Activated naive CD8-positive, alpha-beta T cell treated with anti-CD3 and anti-CD28 coated beads, Interleukin-2, amount 50 U/mL, for 16 hours (primary cell): ENCODE results near the gene BFSP1.

ENCODE experiments used
- DNase-seq: peaks from one replicate; pipeline ENCODE4 v3.0.0-alpha.2; 2020; ENCODE audit warnings: low read depth, low spot score

BFSP1 gene

GRCh38 chr20:17465236-17465635 lies 65.9 kb downstream of the BFSP1 start:
- no peak for DNase-seq

GRCh38 chr20:17463711-17464110 lies 67.5 kb downstream of the BFSP1 start:
- no peak for DNase-seq

- DNase-seq, result no peak
These were observed 69.2 kb downstream of the BFSP1 start for GRCh38 chr20:17461941-17462340.

GRCh38 chr20:17460119-17460518 lies 71.1 kb downstream of the BFSP1 start:
- DNase-seq, result no peak

GRCh38 chr20:17457588-17458190 lies 73.5 kb downstream of the BFSP1 start:
- no peak for DNase-seq

- DNase-seq, result no peak
These were observed 74.1 kb downstream of the BFSP1 start for GRCh38 chr20:17457079-17457478.

GRCh38 chr20:17456279-17456678 lies 74.9 kb downstream of the BFSP1 start:
- DNase-seq, result no peak

- DNase-seq, result no peak
These were observed 77.6 kb downstream of the BFSP1 start for GRCh38 chr20:17453592-17453991.

GRCh38 chr20:17452441-17452840 lies 78.7 kb downstream of the BFSP1 start:
- DNase-seq, result no peak

GRCh38 chr20:17449031-17449430 lies 82.1 kb downstream of the BFSP1 start:
- no peak for DNase-seq

- DNase-seq, result no peak
These were observed 83.1 kb downstream of the BFSP1 start for GRCh38 chr20:17448071-17448470.

GRCh38 chr20:17446171-17446570 lies 85.0 kb downstream of the BFSP1 start:
- DNase-seq, result no peak

GRCh38 chr20:17445543-17445942 lies 85.6 kb downstream of the BFSP1 start:
- DNase-seq, result no peak

- DNase-seq, result no peak
These were observed 87.1 kb downstream of the BFSP1 start for GRCh38 chr20:17444091-17444490.
